Mucosa of descending colon (tissue), 3 donors: Measurements from ENCODE around the gene CNNM3. TPM values are rescaled to one million over a fixed set of nuclear protein-coding genes. Genes with fewer than 3 reads are reported as not detected.
A peak's percentile ranks its signal among the peaks of the same experiment; 100 is the strongest.

ENCODE experiments used
- ATAC-seq: fragments of 200-7000 bp; cut with Tn5 transposase; one replicate; pipeline ENCODE4 v1.9.1; 2020; ENCODE audit warnings: mild to moderate bottlenecking, moderate library complexity
- DNase-seq, 3 donors: peaks; one replicate each; pipeline ENCODE4 v3.0.0-alpha.2; 2020
- H3K36me3 ChIP-seq: fragments of 200-600 bp; one replicate; pipeline ENCODE4 v1.8.0; 2021; ENCODE audit warnings: low read depth, mild to moderate bottlenecking
- H3K4me1 ChIP-seq: fragments of 200-600 bp; one replicate; pipeline ENCODE4 v1.8.0; 2021; ENCODE audit warnings: low read depth, mild to moderate bottlenecking
- H3K4me3 ChIP-seq: fragments of 200-600 bp; one replicate; pipeline ENCODE4 v1.8.0; 2021; ENCODE audit warnings: mild to moderate bottlenecking
- H3K9me3 ChIP-seq: fragments of 200-600 bp; one replicate; pipeline ENCODE4 v1.8.0; 2021; ENCODE audit warnings: mild to moderate bottlenecking
- CTCF ChIP-seq: fragments of 200-600 bp; IDR thresholded peaks from one replicate; pipeline ENCODE4 v1.8.0; 2022; ENCODE audit warnings: antibody characterized with exemption, mild to moderate bottlenecking
- intact Hi-C, 2 donors: fragments of 100-400 bp; cut with DNase I in 1 of 2; cut with micrococcal nuclease in 1 of 2; formaldehyde crosslinking; loops; one replicate each; pipeline versions ENCODE4 v1.11.0 to v1.11.1; 2022; cut with DNase I, micrococcal nuclease
- total RNA-seq, 3 donors: library from RNA; stranded (reverse); fragmentation: NEBNext Ultra II Directional in 2 of 3; extraction: Animal tissue kit (Norgen Biotek cat#: 25700) in 2 of 3; gene quantifications; one replicate each; pipeline versions ENCODE4 v1.2.1 to v1.2.4, GENCODE V29; 2021 to 2023
- donor health status: DM: no; HTN: no; CAD: no; lungs with moderate emphysema.
- donor health status: DM: no; HTN: no; CAD: no.
- donor health status: DM: no; HTN: yes; CAD: no.

The CNNM3 gene
- total RNA-seq, 3 donors from 2014 or later = 21.2 to 35.5 (median 33.4) TPM

GRCh38 chr2:96825057-96825456, 9.0 kb downstream of the CNNM3 start:
- DNase-seq = peak in 1 of 3 donors; percentile 46
- H3K4me3 ChIP-seq = no peak overlapping the region
- ATAC-seq = no peak
- peaks cover 19% of the 10 kb centered on the region for H3K4me1 ChIP-seq
- no peaks in the 10 kb centered on the region for H3K9me3 ChIP-seq
- intact Hi-C loops = no loop called here
- peaks cover 8% of the 10 kb centered on the region for H3K36me3 ChIP-seq
- no peak for TF ChIP-seq CTCF

GRCh38 chr2:96826546-96827278, 10.6 kb downstream of the CNNM3 start:
- peaks cover 6% of the 10 kb centered on the region for H3K4me1 ChIP-seq
- no peak overlapping the region for H3K4me3 ChIP-seq
- ATAC-seq = no peak
- no peak for TF ChIP-seq CTCF
- DNase-seq = peak in 1 of 3 donors; percentile 43
- peaks cover 8% of the 10 kb centered on the region for H3K36me3 ChIP-seq
- H3K9me3 ChIP-seq = no peaks in the 10 kb centered on the region
- intact Hi-C loops = no loop called here

GRCh38 chr2:96828436-96828835, 12.4 kb downstream of the CNNM3 start:
- DNase-seq (no peak), ATAC-seq (no peak)
- no peak overlapping the region for H3K4me3 ChIP-seq
- peaks cover 6% of the 10 kb centered on the region for H3K4me1 ChIP-seq
- H3K36me3 ChIP-seq = peaks cover 16% of the 10 kb centered on the region
- no peak for TF ChIP-seq CTCF
- H3K9me3 ChIP-seq = no peaks in the 10 kb centered on the region
- intact Hi-C loops = no loop called here

GRCh38 chr2:96828874-96829273, 12.8 kb downstream of the CNNM3 start:
- intact Hi-C loops = no loop called here
- ATAC-seq = no peak
- H3K9me3 ChIP-seq = no peaks in the 10 kb centered on the region
- H3K4me1 ChIP-seq = peaks cover 3% of the 10 kb centered on the region
- no peak overlapping the region for H3K4me3 ChIP-seq
- peak in 1 of 3 donors; percentile 14 for DNase-seq
- no peak for TF ChIP-seq CTCF
- peaks cover 16% of the 10 kb centered on the region for H3K36me3 ChIP-seq

GRCh38 chr2:96830044-96830562, 14.0 kb downstream of the CNNM3 start:
- no peak for TF ChIP-seq CTCF
- no peak for DNase-seq
- peaks cover 16% of the 10 kb centered on the region for H3K36me3 ChIP-seq
- H3K9me3 ChIP-seq = no peaks in the 10 kb centered on the region
- no peak overlapping the region for H3K4me3 ChIP-seq
- intact Hi-C loops = no loop called here
- ATAC-seq = no peak
- H3K4me1 ChIP-seq = no peaks in the 10 kb centered on the region
